Adrenal gland (tissue), 5 donors: ENCODE results near the gene KDM6B.

Experiments used
- CTCF ChIP-seq, 6 experiments: fragments of 450-650 bp in 4 of 6; fragments of 200-600 bp in 2 of 6; sonication (generic) in 1 of 6; IDR thresholded peaks; 1 replicate in 5 of 6; 2 replicates in 1 of 6; pipeline versions ENCODE4 v1.5.1 to v1.8.0; 2016 to 2021; ENCODE audit warnings: antibody characterized with exemption in 6 of 6, mild to moderate bottlenecking in 2 of 6, moderate library complexity in 1 of 6
- POLR2A ChIP-seq, 2 donors: fragments of 450-650 bp; IDR thresholded peaks; one replicate each; pipeline ENCODE4 v1.6.1; 2017; ENCODE audit warnings: antibody characterized with exemption in 2 of 2, mild to moderate bottlenecking in 2 of 2, moderate library complexity in 1 of 2
- donor health status: DM: no; HTN: no; CAD: no.

GRCh38 chr17:7852919-7853690, 19.1 kb downstream of the KDM6B start:
- peak in 1 of 6 experiments; percentile 5 for TF ChIP-seq CTCF (IDR thresholded peaks at IDR 0.05)
- no peak for TF ChIP-seq POLR2A (IDR thresholded peaks at IDR 0.05)
